Stimulated activated CD4-positive, alpha-beta T cell treated with anti-CD3 and anti-CD28 coated beads, Interleukin-2, amount 100 ng/mL, for 24 hours (primary cell): ENCODE measurements around the gene GLRX5.
"Not testable (repeated sequence)": the region's sequence is repeated elsewhere in the genome, so short reads cannot be mapped to it uniquely, and the experiment has no call there.

ENCODE experiments used
- DNase-seq, 2 donors: peaks; one replicate each; pipeline ENCODE4 v3.0.0-alpha.2; 2020

The GLRX5 gene

DNA sequence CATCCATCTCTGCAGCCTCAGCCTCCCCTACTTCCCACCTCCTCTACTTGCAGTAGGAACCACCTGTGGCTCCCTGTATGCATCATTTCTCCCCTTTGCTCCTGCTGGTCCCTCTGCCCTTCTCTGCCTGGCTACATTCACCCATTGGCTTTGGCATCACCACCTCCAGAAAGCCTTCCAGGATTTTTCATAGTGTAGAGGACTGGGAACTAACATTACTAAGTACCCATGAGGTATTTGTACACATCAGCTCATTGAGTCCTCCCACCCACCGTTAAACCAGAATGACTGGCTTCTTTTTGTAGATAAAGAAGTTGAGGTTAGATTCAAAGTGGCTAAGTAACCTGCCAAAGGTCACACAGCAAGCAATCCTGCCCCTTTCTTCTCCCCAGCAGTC, 35.5 kb upstream of the GLRX5 start:
- no peak for DNase-seq

GRCh38 chr14:95500201-95500681, 34.6 kb upstream of the GLRX5 start:
- no peak for DNase-seq

GRCh38 chr14:95500772-95501401, 34.0 kb upstream of the GLRX5 start:
- DNase-seq, result no peak

GRCh38 chr14:95502381-95502950, 32.4 kb upstream of the GLRX5 start:
- no peak for DNase-seq

GRCh38 chr14:95503365-95504134, 31.3 kb upstream of the GLRX5 start:
- no peak for DNase-seq

DNA sequence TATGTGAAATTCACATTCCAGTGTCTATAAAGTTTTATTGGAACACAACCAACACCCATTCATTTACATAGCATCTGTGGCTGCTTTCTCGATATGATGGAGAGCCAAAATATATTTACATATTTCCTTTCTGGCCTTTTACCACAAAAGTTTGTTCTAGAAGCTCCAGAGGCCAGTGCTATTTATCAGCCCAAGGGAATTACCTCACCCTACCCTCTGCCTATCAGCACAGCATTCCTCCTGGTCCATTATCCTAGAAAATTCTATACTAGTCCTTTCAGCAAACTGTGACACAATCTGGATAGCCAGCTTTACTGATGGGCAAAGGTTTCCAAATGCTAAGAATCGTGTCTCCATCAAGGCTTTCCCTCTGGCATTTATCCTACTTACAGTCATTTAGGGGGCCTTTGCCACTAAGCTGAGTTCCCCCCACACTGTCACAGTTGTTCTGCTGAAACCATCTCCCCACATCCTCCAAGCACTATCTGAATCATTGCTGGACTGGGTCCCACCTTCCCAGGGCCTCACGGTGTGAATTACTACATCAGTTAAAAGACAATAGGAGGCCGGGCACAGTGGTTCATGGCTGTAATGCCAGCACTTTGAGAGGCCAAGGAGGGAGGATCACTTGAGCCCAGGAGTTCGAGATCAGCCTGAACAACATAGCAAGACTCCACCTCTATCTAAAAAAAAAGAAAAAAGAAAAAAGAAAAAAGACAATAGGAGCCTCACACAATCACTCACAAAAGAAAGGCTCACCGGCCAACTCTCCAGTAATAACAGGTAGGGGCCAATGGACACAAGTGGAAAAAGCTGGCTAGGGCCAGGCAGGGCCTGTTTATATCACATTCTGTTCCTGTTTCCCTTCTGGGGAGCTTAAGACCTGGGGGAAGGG, 30.5 kb upstream of the GLRX5 start:
- DNase-seq, result no peak

DNA sequence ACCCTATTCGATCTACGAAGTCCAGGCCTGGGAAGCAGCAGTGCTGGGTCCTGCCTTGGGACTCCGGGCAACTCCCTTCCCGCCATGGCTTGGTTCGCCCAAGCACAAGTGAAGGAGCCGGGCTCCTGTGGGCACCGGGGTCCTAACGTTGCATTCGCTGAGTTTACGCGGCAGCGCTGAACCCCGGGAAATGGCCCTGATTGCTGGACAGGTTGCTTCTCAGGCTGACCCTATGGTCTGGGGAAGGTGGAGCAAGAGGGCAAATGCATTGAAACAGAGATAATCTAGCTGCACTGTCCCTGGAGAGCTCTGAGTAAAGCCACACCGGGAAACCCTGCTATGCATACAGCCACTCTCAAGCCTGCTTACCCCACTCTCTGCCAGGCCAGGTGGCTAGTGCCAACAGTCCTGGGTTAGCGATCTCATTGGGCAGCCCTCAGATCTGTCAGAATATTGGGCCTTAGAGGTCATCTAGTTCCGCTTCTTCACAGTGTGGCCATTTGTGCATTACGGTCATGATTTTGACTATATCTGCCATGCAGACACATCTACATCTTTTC, 29.7 kb upstream of the GLRX5 start:
- DNase-seq, result no peak

DNA sequence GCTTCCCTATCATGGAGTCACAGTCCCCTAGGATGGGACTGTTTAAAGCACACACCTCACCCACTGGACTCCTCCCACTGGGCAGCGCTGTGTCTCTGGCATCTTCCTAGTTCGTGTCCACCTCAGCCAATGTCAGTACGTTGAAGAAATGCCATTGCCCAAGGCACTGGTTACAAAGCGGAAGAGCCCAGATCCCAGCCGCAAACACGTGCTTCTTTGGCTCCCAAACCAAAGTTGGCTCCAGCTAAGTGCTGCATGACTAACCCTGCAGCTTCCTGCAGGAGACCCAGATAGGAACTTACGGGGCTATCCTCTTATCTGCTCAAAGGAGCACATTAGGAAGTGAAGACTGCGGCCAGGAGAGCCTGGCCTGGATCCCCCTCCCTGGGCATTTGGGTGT, 27.7 kb upstream of the GLRX5 start:
- no peak for DNase-seq

DNA sequence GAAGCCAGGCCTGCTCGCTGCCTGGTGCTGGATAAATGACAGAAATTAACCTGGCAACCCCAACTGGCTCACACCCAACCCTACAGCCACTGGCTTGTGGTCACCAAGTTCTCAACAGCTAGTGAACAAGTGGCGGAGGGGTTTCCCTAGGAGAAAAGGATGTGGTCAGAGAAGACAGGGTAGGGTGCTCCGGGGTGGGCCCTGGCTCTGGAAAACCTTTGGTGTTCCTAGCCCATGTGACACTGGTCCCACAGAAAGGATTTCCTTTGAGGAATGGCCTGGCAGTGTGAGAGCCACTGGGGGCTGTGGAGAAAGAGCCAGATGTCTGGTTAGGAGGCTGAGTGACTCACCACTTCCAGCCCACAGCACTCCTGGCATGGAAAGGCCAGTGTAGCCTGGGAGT, 27.1 kb upstream of the GLRX5 start:
- no peak for DNase-seq

- no peak for DNase-seq
Measured at GRCh38 chr14:95508377-95508776, 26.5 kb upstream of the GLRX5 start.

DNA sequence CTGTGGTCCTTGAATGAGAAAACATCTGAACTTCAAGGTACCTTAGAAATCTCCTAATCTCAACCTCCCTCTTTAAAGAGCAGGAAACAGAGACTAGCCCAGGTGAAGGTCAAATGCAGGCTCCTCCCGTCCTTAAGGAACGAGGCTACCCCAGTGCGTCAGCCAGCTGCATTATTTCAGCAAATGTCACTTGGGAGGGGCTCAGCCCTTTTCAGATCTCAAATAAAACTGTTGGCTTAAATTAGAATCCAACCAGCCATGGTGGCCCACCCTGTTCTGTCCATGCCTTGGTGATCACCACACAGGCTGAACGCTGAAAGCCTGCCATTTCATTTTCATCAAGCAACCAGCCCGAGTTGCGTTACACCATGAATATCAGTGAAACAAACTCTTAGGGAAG, 25.4 kb upstream of the GLRX5 start:
- DNase-seq, result no peak

DNA sequence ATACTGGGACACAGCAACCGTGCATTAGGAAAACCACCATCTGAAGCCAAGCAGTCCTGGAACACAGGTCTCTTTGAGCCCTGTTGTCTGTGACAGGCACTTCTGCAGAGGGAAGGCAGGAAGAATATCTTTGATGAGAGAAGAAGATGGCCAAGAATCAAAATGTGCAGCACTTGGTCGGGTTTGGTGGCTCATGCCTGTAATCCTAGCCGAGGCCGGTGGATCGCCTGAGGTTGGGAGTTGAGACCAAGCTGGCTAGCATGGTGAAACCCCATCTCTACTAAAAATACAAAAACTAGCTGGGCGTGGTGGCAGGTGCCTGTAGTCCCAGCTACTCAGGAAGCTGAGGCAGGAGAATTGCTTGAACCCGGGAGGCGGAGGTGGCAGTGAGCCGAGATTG, 24.5 kb upstream of the GLRX5 start:
- not testable (repeated sequence) for DNase-seq

DNA sequence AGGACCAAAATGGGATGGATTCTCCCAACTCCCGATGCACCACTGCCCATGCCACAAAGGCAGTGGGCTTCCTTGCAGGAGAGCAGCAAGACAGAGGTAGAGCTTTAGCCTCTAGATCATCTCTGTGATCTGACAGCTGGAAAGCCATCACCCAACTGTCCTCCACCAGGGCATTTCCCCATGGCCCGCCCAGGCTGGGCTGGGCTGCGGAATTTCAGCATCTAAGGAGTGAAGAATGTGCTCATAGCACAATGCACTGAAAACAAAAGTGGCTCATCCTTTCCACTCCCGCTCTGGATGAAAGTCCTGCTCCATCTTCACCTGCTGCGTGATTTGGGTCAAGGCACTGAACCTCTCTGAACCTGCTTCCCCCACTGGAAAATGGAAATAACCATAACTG, 24.0 kb upstream of the GLRX5 start:
- no peak for DNase-seq

DNA sequence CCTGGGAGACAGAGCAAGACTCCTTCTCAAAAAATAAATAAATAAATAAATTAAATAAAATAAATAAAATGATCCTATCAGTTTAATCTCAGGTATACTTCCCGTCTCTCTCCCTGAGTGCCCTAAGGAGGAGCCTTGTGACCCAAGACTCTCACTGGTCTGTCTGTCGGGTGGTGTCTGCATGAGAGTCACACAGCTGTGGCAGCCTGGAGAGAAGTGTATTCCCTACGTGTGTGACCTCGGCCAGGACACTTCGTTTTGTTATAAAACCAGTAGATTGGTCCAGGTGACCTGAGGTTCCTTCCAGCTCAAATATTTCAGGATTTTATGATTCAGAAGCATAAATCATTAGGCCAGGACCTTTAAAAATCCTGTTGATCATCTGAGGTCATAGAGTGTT, 23.2 kb upstream of the GLRX5 start:
- DNase-seq, result no peak

DNA sequence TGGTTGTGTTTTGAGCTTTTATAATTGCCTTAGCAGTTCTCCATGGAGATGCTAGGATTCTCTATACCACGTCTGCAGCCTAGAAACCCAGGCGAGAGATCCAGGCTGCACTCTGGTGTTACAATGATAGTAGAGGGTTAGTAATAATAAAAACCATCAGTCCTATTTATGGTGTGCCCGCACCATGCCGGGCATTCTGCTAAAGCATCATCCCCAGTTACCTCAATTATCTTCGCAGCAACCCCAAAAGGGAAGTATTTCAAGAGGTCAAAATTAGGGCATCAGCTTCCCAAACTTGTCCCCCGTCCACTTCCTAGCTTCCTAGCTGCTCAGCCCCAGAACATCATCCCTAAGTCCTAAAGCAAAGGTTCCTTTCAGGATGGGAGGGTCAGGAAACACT, 21.6 kb upstream of the GLRX5 start:
- no peak for DNase-seq

GRCh38 chr14:95514131-95515079, 20.4 kb upstream of the GLRX5 start:
- DNase-seq, result no peak

- peak in 1 of 2 donors; percentile 31 for DNase-seq
Measured at GRCh38 chr14:95515080-95515489, 19.8 kb upstream of the GLRX5 start.

DNA sequence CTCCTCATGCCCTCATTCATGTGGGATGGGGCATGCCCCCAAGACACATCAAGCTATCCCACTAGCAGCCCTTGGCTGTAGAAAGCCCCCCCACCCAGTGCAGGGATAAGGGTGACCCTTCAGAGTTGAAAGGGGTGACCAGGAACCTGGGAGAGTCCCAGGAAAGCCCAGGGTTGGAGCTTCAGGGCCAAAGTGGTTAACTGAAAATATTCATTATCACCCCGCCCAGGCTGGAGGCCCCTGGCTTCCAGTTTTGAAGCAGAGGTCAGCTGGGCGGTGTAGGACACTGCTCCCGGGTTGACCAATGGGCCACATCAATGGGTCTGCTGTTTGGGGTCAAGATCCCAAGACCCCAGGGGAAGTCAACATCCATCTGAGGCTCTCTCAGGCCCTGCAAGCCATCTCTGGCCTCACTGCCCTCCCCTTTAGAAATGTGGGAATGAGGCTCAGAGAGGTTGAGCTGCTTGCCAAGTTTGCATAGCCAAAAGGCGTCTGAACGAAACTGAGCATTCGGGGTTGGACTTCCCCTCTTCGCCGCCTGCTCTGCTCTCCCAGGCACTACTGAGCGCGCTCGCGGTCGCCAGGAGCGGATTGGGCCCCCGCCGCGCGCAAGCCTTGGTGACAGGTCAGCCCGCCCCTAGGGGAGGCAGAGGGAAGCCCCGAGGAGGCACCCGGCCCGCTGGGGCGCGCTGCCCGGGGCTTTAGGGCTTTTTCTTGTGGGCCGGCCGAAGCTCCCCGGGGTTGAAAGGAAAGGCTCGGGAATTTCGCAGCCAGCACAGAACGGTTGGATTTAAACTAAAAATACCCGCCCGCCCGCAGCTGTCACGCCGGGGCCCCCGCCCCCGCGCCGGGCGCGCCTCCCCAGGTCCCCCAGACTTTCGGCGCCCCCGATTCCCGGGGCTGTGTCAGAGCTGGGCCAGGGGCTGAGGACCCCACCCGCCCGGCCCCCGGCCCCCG, 19.0 kb upstream of the GLRX5 start:
- peak; percentile 86 to 89 for DNase-seq

DNA sequence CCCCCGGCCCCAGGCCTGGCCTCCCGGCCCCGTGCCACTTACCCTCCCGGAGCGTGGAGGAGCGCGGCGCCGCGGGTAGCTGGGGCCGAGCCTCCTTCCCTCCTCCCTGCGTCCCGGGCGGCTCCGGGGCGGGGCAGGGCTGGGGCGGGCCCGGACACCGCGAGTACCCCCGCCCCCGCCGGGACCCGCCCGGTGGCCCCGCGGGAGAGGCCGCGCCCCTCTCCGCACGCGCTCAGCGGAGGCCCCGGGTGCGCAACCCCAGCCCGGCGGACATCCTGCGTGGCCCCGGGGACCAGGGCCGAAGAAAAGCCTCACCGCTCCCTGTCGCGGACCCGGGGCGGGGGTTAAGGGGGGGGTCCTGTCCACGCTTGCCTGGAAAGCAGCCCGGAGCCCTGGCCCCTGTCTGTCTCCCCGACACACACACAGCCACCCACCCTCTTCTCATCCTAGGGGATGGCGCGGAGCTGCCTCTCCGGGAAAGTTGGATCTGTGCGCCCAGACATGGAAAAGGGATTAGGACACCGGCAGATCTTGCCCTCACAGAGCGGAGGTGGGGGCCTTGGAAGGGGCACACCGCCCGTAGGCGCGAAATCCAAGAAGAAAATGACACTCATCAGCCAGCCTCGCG, 18.2 kb upstream of the GLRX5 start, which contains the start of gene SYNE3:
Gene SYNE3 (minus strand): TSS at position 97 of the 628 bp plus-strand sequence. CDS start 40,829 bp downstream, outside the sequence.
- DNase-seq, result peak; percentile 53 to 70
